Panc1 (cell line): ENCODE results near the gene HTRA3.

Source experiments
- POLR2AphosphoS5 ChIP-seq: IDR thresholded peaks from 2 replicates; pipeline ENCODE4 v1.6.1; 2012; ENCODE audit warnings: mild to moderate bottlenecking, low read depth, low read length, moderate library complexity
- SIN3A ChIP-seq: IDR thresholded peaks from 2 replicates; pipeline ENCODE4 v1.6.1; 2012; ENCODE audit warnings: low read depth, mild to moderate bottlenecking, low read length, moderate library complexity, borderline replicate concordance; ENCODE audit not compliant: insufficient read depth
- TCF7L2 ChIP-seq: IDR thresholded peaks from 2 replicates; pipeline ENCODE4 v1.6.1; 2011; ENCODE audit warnings: mild to moderate bottlenecking, low read depth, low read length, inconsistent platforms
- TF ChIP-seq, protein P1 (sequence below): fragments of 450-650 bp; IDR thresholded peaks from 2 replicates; pipeline ENCODE4 v1.5.1; 2017; ENCODE audit warnings: mild to moderate bottlenecking
- TF ChIP-seq, protein P2 (sequence below), 2 experiments: IDR thresholded peaks; 2 replicates each; pipeline ENCODE4 v1.6.1; 2011 to 2012; ENCODE audit warnings: low read depth in 2 of 2, control low read depth in 1 of 2, low read length in 1 of 2, mild to moderate bottlenecking in 1 of 2, moderate library complexity in 1 of 2; ENCODE audit not compliant: insufficient read depth in 1 of 2

DNA sequence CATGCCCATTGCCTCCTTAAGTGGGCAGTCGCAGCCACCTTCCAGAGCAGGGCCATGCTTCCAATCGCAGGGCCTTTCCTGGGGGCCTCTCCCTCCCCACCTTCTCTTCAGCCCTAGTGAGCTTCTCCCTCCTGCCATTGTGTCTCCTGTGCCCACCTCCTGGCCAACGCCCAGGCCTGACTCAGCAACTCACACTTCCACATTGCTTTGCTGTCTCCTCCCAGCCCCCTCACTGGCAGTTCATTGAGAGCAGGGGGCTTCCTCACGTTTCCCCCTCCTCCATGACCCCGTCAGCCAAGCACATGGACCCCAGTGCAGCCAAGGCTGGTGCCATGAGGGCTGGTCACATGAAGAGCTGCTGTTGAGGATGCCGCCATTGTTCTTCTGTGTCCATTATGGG lies 25.9 kb downstream of the HTRA3 start:
- TF ChIP-seq, protein P1, sequence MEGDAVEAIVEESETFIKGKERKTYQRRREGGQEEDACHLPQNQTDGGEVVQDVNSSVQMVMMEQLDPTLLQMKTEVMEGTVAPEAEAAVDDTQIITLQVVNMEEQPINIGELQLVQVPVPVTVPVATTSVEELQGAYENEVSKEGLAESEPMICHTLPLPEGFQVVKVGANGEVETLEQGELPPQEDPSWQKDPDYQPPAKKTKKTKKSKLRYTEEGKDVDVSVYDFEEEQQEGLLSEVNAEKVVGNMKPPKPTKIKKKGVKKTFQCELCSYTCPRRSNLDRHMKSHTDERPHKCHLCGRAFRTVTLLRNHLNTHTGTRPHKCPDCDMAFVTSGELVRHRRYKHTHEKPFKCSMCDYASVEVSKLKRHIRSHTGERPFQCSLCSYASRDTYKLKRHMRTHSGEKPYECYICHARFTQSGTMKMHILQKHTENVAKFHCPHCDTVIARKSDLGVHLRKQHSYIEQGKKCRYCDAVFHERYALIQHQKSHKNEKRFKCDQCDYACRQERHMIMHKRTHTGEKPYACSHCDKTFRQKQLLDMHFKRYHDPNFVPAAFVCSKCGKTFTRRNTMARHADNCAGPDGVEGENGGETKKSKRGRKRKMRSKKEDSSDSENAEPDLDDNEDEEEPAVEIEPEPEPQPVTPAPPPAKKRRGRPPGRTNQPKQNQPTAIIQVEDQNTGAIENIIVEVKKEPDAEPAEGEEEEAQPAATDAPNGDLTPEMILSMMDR: no peak
- TF ChIP-seq POLR2AphosphoS5 (no peak), SIN3A (no peak), TCF7L2 (no peak)
- TF ChIP-seq, protein P2, sequence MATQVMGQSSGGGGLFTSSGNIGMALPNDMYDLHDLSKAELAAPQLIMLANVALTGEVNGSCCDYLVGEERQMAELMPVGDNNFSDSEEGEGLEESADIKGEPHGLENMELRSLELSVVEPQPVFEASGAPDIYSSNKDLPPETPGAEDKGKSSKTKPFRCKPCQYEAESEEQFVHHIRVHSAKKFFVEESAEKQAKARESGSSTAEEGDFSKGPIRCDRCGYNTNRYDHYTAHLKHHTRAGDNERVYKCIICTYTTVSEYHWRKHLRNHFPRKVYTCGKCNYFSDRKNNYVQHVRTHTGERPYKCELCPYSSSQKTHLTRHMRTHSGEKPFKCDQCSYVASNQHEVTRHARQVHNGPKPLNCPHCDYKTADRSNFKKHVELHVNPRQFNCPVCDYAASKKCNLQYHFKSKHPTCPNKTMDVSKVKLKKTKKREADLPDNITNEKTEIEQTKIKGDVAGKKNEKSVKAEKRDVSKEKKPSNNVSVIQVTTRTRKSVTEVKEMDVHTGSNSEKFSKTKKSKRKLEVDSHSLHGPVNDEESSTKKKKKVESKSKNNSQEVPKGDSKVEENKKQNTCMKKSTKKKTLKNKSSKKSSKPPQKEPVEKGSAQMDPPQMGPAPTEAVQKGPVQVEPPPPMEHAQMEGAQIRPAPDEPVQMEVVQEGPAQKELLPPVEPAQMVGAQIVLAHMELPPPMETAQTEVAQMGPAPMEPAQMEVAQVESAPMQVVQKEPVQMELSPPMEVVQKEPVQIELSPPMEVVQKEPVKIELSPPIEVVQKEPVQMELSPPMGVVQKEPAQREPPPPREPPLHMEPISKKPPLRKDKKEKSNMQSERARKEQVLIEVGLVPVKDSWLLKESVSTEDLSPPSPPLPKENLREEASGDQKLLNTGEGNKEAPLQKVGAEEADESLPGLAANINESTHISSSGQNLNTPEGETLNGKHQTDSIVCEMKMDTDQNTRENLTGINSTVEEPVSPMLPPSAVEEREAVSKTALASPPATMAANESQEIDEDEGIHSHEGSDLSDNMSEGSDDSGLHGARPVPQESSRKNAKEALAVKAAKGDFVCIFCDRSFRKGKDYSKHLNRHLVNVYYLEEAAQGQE (IDR thresholded peaks at IDR 0.05; ENCODE audit: insufficient read depth in 1 of 2, low read depth in 2 of 2, low read length in 1 of 2): no peak
